LNCaP clone FGC (cell line): Measurements from ENCODE around the gene ZCCHC7.
"Not testable (repeated sequence)": the region's sequence is repeated elsewhere in the genome, so short reads cannot be mapped to it uniquely, and the experiment has no call there.

ENCODE experiments used
- DNase-seq: peaks from one replicate; pipeline ENCODE4 v3.0.0-alpha.2; 2011; ENCODE audit warnings: low read depth
- H3K4me3 ChIP-seq: 2 replicates; pipeline ENCODE4 v1.5.1; 2011; ENCODE audit warnings: mild to moderate bottlenecking, low read depth, low read length, control low read depth
- CTCF ChIP-seq: IDR thresholded peaks from 2 replicates; pipeline ENCODE4 v1.5.1; 2012; ENCODE audit warnings: mild to moderate bottlenecking; ENCODE audit not compliant: control insufficient read depth, insufficient read depth; ENCODE audit errors: extremely low read depth

ZCCHC7 gene

GRCh38 chr9:37198831-37199230 is 78.5 kb downstream of the ZCCHC7 start:
- no peak for DNase-seq
- H3K4me3 ChIP-seq, result no peak overlapping the region
- TF ChIP-seq CTCF, result no peak

GRCh38 chr9:37200433-37201005 is 80.1 kb downstream of the ZCCHC7 start:
- no peak for TF ChIP-seq CTCF
- no peak overlapping the region for H3K4me3 ChIP-seq
- DNase-seq, result no peak

GRCh38 chr9:37201581-37201980 is 81.2 kb downstream of the ZCCHC7 start:
- no peak for TF ChIP-seq CTCF
- H3K4me3 ChIP-seq, result no peak overlapping the region
- no peak for DNase-seq

GRCh38 chr9:37202091-37202490 is 81.7 kb downstream of the ZCCHC7 start:
- no peak overlapping the region for H3K4me3 ChIP-seq
- peak; percentile 94 for DNase-seq
- no peak for TF ChIP-seq CTCF

- H3K4me3 ChIP-seq, DNase-seq: not testable (repeated sequence)
Measured at GRCh38 chr9:37203456-37203855, 83.1 kb downstream of the ZCCHC7 start.

GRCh38 chr9:37206121-37206620 is 85.8 kb downstream of the ZCCHC7 start:
- TF ChIP-seq CTCF, result no peak
- DNase-seq, result no peak
- no peak overlapping the region for H3K4me3 ChIP-seq

GRCh38 chr9:37209431-37210386 is 89.3 kb downstream of the ZCCHC7 start:
- H3K4me3 ChIP-seq, result no peak overlapping the region
- no peak for DNase-seq
- peak; percentile 70 for TF ChIP-seq CTCF
